GM19025 (cell line): ENCODE results near the gene VPS41.
"Not testable (repeated sequence)": the region's sequence is repeated elsewhere in the genome, so short reads cannot be mapped to it uniquely, and the experiment has no call there.

ENCODE experiments used
- ATAC-seq: cut with Tn5 transposase; IDR thresholded peaks from one replicate; pipeline ENCODE4 v1.9.1; 2021; ENCODE audit warnings: mild to moderate bottlenecking, low read depth, moderate library complexity; ENCODE audit not compliant: unreplicated experiment

Gene VPS41

DNA sequence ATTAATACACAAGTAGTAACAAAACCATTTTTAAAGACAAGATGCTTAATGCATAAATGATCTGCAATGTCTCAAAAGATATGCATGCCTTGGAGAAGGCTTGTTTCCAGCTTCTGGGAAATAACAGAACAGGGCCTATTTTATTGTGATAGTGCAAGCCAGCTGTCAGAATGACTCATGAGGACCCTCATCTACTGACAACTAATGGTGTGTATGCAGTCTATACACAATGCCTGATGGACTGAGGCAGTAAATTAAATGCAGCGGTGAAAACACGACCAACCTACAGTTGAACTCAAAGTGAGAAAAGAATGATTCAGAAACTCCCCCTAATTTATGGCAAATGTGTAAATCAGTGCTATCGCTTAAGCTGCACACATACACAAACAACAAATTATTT, 46.3 kb downstream of the VPS41 start:
- no peak for ATAC-seq

DNA sequence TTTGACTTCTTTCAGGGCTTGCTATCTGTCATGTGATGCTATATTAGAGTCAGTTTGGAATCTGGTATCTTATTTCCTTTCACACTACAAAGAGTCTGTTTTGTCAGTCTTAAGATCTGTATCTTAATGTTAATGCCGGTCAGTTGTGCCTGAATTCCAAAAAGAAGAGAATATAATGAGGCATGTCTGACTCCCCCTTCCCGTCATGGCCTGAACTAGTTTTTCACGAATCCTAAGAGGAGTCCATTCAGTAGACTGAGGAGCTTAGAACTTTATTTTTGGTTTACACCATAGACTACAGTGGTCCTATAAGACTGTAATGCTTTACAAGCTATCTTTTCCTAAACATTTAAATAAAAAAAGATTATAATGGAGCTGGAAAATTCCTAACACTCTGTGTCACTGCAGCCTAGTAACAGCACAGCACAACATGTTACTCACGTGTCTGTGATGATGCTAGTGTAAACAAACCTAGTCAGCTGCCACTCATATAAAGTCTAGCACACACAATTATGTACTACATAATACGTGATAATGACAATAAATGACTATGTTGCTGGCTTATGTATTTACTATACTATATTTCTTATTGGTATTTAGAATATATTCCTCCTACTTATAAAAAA, 50.6 kb downstream of the VPS41 start:
- no peak for ATAC-seq

DNA sequence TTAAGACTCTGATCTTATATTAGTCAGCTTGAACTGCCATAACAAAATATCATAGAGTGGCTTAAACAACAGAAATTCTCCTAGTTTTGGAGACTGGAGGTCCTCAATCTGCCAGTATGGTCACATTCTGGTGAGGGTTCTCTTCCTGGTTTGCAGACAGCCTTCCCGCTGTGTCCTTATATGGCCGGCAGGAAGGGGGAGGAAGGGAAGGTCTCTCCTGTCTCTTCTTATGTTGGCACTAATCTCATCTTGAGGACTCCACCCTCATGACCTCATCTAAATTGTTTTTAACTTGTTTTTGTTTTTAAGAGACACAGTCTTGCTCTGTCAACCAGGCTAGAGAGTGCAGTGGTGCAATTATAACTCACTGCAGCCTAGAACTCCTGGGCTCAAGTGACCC, 53.1 kb downstream of the VPS41 start:
- no peak for ATAC-seq

DNA sequence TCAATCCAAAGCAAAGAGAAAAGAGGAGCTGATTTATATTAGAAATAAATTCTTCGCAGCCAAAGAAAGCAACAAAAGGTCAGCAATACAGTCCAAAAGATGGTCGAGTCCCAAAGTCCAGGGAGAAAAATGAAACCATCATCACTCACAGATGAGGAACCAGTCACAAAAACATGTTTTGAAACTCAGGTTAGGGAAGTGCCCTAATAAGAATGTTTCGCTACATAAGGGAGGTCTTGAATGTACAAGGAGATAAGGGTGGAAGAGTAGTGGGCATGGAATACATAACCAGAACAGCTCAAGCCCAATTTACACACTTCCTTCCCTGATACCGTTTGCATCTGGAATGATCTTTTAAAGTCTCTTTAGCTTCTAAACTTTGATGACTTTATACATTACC, 53.6 kb downstream of the VPS41 start:
- no peak for ATAC-seq

DNA sequence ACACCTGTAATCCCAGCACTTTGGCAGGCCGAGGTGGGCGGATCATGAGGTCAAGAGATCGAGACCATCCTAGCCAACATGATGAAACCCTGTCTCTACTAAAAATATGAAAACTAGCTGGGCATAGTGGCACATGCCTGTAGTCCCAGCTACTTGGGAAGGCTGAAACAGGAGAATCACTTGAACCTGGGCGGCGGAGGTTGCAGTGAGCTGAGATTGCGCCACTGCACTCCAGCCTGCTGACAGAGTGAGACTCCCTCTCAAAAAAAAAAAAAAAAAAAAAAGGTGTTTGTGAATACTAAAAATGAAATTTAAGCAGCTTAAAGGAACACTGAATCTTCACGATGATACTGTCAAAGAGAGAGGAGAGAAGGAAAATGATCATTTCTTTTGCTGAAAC, 54.0 kb downstream of the VPS41 start:
- ATAC-seq = not testable (repeated sequence)

DNA sequence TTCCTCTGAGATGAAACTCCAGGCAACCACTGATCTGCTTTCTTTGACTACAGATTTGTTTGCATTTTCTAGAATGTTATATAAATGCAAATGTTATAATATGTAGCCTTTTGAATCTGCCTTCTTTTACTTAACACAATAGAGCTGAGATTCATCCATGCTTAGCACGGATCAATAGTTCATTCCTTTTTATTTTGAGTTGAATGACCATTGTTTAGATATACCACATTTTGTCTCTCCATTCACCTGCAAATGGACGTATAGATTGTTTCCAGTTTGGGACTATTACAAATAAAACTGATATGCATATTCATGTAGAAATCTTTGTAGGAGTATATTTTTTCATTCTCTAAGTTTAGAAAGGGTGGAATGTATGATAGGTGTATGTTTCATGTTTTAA, 57.7 kb downstream of the VPS41 start:
- ATAC-seq = no peak

DNA sequence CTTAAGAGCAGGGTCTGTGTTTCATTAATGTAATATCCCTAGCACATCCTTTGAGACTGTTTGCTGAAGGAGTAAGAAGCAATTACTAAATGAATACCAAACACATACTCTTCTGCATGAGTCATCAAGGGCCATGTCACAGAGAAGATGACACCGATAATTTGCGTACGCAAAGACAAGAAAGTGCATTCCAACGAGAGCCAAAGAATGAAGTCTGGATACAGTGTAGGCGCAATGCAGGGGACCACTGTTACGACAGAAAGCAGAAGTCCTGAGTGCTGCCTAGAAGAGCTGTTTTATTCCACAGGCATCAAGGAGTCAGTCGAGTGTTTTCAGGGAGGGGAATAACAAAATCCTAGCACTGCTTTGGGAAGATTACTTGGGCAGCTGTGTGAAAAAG, 62.7 kb downstream of the VPS41 start:
- ATAC-seq = no peak

DNA sequence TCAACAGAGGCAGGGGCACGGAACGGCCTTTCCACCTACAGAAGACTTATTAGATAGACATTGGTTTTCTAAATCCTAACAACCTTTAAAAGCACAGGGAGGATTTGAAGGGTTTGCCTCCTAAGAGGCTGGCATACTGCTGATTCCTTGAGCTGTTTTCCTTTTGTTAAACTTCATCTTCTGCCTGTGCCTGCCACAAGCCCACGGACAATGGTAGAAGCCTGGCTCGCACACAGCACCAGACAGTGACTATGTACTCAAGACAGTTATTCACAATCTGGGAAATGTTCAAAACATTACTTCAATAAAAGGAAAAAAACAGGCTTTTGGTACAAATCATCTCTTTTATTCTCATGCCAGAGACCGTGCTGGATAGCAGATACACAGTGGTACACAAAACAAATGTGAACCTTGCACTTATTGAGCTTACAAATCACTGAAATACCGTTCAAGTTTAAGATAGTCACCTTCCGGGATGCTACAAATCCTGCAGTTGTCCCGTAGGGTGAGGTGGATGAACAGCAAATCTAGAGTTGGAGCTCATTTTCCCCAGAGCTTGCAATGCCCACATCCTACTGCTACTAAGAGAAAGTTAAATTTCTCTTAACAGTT, 63.9 kb downstream of the VPS41 start:
- no peak for ATAC-seq

DNA sequence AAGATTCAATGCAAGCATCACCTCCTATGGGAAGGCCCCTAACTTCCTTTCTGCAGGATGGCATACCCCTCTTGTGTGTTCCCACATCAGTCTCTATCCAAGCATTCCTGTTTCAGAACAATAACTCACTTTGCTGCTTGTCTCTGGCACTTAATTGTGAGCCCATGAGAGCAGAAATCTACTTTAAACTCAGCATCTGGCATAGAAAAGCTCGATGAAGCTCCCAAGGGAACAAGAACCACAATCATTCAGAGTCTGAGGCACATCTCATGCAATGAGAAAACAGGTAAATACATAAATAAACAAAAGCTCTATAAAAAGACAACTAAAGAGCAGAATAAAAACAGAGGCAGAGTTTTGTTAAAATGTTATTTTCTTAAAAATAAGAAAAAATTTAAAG, 66.2 kb downstream of the VPS41 start:
- ATAC-seq = no peak

DNA sequence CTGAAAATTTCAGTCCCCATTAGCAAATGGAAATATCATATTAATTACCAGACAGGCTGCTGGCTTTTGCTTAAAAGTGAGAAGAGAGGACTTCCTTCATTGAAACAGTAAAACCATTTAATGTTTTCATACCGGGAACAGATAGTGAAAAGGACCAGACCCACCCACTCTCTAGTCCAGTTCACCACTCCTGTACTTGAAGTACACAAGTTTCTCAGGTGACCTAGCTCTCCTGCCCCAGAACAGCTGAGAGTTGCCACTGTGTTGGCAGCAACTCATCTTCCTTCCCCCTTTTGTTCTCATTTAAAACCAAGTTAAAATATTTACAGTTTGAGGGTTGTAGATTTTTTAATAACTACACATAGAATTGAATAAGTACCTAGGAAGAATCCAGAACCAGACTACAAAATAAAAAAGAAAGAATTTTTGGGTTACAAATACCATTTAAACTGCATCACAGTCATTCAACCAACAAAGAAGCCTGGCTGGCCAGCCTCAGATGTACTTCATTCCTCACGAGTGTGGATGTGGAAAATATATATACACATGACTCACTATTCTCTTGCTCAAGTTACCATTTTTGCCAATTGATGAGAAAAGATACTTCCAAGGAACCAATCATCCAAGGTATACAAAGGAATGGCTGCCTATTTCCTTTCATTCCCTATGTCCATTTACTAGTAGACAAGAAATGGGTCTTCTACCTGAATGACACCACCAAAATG, 68.1 kb downstream of the VPS41 start:
- no peak for ATAC-seq

DNA sequence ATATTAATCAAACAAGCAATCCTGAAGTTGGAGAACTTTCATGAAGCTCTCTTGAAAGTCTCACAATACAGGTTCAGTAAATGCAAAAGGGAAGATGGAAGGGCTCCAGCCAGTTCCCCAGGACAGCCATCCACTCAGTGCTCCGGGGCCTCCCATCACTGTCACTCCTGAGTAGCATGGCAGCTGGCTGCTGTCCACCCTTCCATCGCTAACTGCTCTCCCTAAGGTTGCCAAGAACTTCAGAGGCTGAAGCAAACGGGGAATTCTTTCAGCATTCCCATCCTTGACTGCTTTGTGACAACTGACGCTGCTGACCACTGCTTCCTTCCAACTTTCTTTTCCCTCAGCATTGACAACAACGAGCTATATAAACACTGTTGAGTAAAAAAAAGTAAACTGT, 69.1 kb downstream of the VPS41 start:
- no peak for ATAC-seq

DNA sequence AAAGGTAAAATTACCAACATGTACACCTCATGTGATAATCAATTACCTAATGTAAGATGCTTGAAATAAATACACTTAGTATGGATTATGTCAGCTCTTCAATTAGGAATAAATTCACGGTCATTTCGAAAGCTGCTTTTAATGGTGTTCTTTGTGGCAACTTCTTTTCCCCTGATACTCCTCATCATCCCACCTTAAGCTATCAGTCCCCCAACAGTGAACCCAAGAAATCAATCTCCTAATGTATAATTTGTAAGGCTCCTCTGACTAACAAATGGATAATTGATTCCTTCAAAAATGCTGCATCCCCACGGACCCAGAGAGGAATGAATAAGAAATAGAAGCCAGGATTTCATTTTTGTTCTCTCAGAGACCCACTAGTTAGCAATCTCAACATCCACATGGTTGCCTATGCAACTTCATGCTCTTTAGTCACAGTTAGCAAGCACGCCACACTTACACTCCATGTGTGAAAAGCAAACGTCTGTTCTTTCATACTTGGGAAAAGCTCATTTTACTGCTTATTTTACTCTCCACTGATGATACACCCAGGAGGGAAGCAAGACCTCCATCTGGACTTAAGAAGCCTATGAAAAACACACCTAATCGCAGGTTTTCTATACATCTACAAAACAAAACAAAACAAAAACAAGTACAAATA, 70.1 kb downstream of the VPS41 start:
- ATAC-seq = no peak

DNA sequence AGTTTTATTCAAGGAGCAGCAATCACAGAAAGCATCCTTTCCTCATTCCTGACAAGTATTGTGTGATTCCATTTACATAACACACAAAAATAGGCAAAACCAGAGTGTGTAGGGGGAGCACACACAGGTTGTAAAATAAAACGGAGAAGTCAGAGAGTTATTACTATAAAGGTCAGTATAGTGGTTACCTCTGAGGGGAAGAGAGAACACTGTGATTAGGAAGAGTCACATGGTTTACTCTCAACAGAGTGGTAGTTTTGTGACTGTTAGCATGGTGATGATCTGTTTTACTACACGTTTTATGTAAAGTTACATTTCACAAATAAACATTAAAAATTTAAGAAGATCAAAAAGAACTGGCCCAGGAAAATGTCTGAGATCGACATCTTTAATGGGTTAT, 74.6 kb downstream of the VPS41 start:
- ATAC-seq = no peak

DNA sequence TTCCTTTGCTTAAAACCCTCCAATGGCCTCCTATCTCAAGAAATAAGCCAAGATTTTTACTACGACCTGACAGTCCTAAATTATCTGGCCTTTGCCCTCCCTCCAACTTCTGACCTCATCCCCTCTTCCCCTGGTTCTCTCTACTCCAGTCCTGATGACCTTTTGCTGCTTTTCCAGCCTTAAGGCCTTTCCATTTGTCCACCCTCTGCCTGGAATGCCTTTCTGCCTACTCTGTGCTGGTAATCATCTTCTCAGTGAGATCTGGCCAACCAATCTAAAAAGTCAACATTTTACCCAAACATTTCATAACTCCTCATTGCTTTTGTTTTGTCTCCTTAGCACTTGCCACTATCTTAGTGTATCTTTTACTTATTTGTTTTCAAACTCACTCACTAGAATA, 75.7 kb downstream of the VPS41 start:
- ATAC-seq = no peak

DNA sequence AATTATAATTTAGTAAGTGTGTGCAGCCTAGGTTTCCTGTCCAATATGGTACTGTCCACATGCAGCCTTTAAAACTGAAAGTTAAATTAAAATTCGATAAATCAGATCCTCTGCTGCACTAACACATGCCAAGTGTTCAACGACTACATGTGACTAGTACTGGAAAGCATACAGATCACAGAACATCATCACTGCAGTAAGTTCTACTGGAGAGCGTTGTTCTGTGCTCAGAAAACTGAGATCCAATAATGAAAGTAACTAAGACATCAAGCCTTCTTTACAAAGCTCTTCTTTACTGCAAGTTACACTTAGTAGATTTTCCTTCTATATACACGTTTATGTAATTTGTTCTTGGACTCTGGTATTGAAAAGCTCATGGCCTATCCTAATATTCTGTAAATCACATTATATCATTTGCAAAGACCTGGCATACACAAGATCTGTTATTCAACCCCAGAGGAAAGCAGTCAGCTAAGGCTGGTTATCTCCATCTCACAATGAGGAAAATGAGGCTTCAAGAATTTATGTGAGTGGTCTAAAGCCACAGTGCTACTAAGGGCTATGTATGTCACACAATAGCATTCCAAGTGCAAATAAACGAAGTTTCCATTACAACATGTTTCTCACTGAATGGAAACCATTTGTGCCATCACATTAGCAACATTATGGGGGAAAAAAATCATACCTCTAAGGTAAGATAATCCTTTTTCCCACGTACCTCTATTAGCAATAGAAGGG, 77.6 kb downstream of the VPS41 start:
- no peak for ATAC-seq

DNA sequence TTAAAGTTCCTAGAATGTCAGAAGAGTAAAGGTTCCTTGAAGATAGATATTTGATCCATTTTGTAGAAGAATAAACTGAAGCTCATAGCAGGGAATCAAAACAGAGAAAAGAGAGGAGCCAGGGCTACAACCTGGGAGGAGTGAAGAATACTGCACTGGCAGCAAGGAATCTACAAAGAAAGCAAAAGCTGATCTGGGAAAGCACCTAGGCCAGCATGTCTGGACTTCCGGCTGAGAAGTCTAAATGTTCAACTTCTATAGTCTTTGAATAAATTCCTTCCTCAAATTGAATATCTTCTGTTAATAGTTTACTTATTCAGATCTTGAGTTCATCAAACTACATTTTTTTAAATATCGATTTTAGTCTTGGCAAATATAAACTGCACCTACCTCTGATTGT, 78.2 kb downstream of the VPS41 start:
- no peak for ATAC-seq

DNA sequence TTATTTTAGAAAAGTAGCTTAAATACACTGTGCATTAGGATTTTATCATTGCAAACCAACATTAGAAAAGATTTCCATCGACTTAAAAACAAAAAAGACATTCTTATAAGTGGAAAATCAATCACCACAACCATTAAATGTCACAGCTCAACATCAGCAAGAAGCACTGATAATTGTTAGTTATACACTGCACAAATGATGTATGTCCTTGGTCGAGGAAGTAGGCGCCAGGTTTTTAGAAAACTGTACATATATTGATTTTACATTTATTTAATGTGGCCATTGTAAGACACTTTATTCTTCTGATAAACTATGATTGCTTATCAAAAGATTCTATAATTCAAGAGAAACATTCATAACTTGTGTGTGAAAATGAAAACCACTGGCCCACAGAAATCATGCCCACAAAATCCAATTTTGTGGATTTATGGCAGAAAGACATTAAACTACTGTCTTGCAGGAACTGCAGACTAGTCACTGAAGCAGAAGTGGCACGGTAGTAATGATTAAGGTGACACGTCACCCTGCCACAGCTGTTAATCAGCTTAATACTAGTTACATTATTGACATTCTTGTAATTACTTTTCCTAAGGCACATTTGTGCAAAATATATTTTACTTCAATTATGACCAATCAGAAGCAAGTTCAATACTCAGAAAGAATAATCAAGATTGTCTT, 79.4 kb downstream of the VPS41 start:
- no peak for ATAC-seq

DNA sequence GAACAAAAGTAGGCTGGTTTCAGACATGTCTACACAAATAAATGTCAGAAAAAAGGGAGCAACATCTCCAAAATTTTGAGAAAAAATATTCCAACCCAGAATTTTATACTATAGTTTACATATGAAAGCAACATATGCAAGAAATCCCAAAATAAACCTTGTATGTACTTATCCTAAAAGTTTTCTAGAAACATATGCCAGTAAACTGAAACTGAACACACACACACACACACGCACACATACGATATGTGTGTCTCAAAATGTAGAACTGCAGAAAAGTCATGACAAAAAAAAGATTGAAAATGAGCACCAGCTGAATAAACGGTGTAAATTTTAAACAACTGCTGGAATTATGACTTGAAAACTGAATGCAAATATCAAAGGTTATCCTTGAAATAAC, 81.0 kb downstream of the VPS41 start:
- no peak for ATAC-seq

DNA sequence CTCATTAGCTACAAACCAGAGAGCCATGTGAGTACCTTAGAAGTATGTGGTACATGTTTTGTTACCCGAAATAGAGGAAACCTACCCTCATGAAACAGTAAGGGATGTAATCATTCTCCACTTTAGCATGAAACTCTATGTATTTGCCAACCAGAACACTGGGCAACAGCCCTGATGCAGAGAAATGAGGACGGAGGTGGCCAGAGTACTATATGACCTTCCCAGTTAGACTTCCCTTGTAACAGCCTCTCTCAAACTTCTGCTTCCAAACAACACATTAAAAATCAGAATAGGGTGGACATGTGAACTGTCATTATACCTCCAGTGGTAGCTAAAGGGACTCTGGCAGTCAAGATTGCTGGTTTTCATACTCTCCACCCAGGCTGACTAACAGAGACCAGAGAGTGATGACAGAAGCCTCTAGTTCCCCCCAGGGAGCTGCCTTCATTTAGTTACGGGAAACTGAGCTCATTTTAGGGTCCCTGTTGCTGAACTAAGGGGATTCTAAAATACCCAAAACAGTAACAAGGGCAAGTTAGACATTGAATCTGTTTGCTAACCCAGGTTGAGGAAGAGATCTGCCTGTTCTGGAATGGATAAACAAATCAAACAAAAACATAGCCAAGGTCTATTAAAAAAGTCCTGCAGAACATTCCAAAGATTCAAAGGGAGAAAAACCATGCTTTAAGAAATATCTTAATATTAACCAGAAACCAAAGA, 83.1 kb downstream of the VPS41 start:
- ATAC-seq = no peak

DNA sequence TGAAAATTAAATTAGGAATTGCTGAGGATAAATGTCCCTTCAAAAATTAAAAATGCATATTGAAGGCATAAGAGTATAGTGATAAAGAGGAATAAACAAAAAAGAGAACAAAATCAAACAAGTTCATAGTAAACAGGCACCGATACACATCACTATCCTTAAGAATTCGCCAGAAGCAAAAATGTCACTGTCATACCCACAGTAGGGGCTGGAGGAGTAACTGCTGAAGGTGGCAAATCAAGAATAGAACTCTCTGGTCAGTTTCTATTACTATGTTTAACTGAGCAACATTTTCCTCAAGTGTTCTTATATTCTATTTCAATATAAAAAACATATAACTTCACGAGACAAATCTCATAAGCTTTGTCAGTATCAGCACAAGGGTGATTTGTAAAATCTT, 84.0 kb downstream of the VPS41 start:
- ATAC-seq = no peak
